IMR-90 (cell line): Measurements from ENCODE around the gene ACE2. TPM values are rescaled to one million over a fixed set of nuclear protein-coding genes. Genes with fewer than 3 reads are reported as not detected.

ENCODE experiments used
- ATAC-seq: fragments of 200-7000 bp; cut with Tn5 transposase; 2 replicates; pipeline ENCODE4 v1.9.1; 2020; ENCODE audit warnings: low read depth, mild to moderate bottlenecking, moderate library complexity
- BruUV-seq: library from RNA; stranded (reverse); fragments of 400-500 nt; replicated peaks from 2 replicates; lab custom pipeline; 2021; lab: Mats Ljungman, UMichigan
- CTCF ChIA-PET: fragments of 300-600 bp; formaldehyde crosslinking; extraction: SDS; loops from one replicate; lab custom pipeline; 2021; ENCODE audit warnings: antibody characterized with exemption; lab: Yijun Ruan, JAX
- POLR2A ChIA-PET: fragments of 300-600 bp; sonication (Branson Sonifier 250); formaldehyde crosslinking; loops from one replicate; lab custom pipeline; 2022; ENCODE audit warnings: antibody characterized with exemption; ENCODE audit not compliant: unreplicated experiment; lab: Charles Lee
- DNase-seq: peaks from one replicate; pipeline ENCODE4 v3.0.0; 2013
- H2AFZ ChIP-seq: replicated peaks from 2 replicates; pipeline ENCODE3; 2013; ENCODE audit warnings: low read length, mild to moderate bottlenecking; ENCODE audit not compliant: poor library complexity
- H2AK5ac ChIP-seq: 2 replicates; pipeline ENCODE4 v1.6.1; 2013; ENCODE audit warnings: low read depth, low read length, inconsistent platforms
- H2AK9ac ChIP-seq: replicated peaks from 2 replicates; pipeline ENCODE3; 2013; ENCODE audit warnings: mild to moderate bottlenecking, low read depth, low read length, moderate library complexity; ENCODE audit not compliant: poor library complexity
- H2BK120ac ChIP-seq: 2 replicates; pipeline ENCODE4 v1.6.1; 2013; ENCODE audit warnings: low read depth, low read length, inconsistent platforms
- H2BK15ac ChIP-seq: 3 replicates; pipeline ENCODE4 v1.6.1; 2013; ENCODE audit warnings: low read depth, low read length, inconsistent platforms
- H2BK20ac ChIP-seq: 2 replicates; pipeline ENCODE4 v1.6.1; 2013; ENCODE audit warnings: low read depth, mild to moderate bottlenecking, inconsistent platforms, low read length, moderate library complexity
- H2BK5ac ChIP-seq: 2 replicates; pipeline ENCODE4 v1.6.1; 2013; ENCODE audit warnings: mild to moderate bottlenecking, low read depth, low read length, inconsistent platforms; ENCODE audit not compliant: poor library complexity, severe bottlenecking
- H3K14ac ChIP-seq: replicated peaks from 2 replicates; pipeline ENCODE4 v1.6.1; 2013; ENCODE audit warnings: low read depth, low read length, inconsistent platforms
- H3K18ac ChIP-seq: 2 replicates; pipeline ENCODE4 v1.6.1; 2013; ENCODE audit warnings: low read depth, low read length, control low read depth
- H3K23ac ChIP-seq: 2 replicates; pipeline ENCODE4 v1.6.1; 2013; ENCODE audit warnings: low read depth, low read length, inconsistent platforms
- H3K27ac ChIP-seq: 2 replicates; pipeline ENCODE4 v1.5.1; 2013; ENCODE audit warnings: mild to moderate bottlenecking, control low read depth, low read length; ENCODE audit not compliant: insufficient read depth
- H3K27me3 ChIP-seq: 2 replicates; pipeline ENCODE4 v1.6.1; 2013; ENCODE audit warnings: low read length; ENCODE audit not compliant: control insufficient read depth, insufficient read depth
- H3K36me3 ChIP-seq: 2 replicates; pipeline ENCODE4 v1.6.1; 2013; ENCODE audit warnings: low read length, mixed read lengths; ENCODE audit not compliant: control insufficient read depth, insufficient read depth
- H3K4ac ChIP-seq: 2 replicates; pipeline ENCODE4 v1.6.1; 2013; ENCODE audit warnings: low read depth, low read length, inconsistent platforms
- H3K4me1 ChIP-seq: 2 replicates; pipeline ENCODE4 v1.6.1; 2013; ENCODE audit warnings: low read length, mixed read lengths; ENCODE audit not compliant: control insufficient read depth, insufficient read depth
- H3K4me2 ChIP-seq: 2 replicates; pipeline ENCODE4 v1.6.1; 2013; ENCODE audit warnings: low read depth, mild to moderate bottlenecking, control low read depth, low read length, moderate library complexity
- H3K4me3 ChIP-seq: 2 replicates; pipeline ENCODE4 v1.5.1; 2013; ENCODE audit warnings: low read depth, mild to moderate bottlenecking, control low read depth, low read length, moderate library complexity; ENCODE audit not compliant: insufficient read depth
- H3K56ac ChIP-seq: 2 replicates; pipeline ENCODE4 v1.6.1; 2013; ENCODE audit warnings: low read length, inconsistent platforms; ENCODE audit not compliant: insufficient read depth; ENCODE audit errors: extremely low read depth
- H3K79me1 ChIP-seq, 2 experiments: 2 replicates each; pipeline ENCODE4 v1.6.1; 2013; ENCODE audit warnings: low read length in 2 of 2, inconsistent platforms in 1 of 2, low read depth in 1 of 2
- H3K9ac ChIP-seq: 2 replicates; pipeline ENCODE4 v1.6.1; 2013; ENCODE audit warnings: low read depth, low read length, control low read depth
- H3K9me1 ChIP-seq: 2 replicates; pipeline ENCODE4 v1.6.1; 2013; ENCODE audit warnings: low read length, inconsistent platforms; ENCODE audit not compliant: insufficient read depth
- H3K9me3 ChIP-seq: 2 replicates; pipeline ENCODE4 v1.6.1; 2013; ENCODE audit warnings: low read length; ENCODE audit not compliant: control insufficient read depth, insufficient read depth
- H4K20me1 ChIP-seq: 2 replicates; pipeline ENCODE4 v1.6.1; 2013; ENCODE audit warnings: low read length, inconsistent platforms; ENCODE audit not compliant: insufficient read depth
- H4K5ac ChIP-seq: 2 replicates; pipeline ENCODE4 v1.6.1; 2013; ENCODE audit warnings: mild to moderate bottlenecking, low read depth, low read length, control low read depth
- H4K8ac ChIP-seq, 2 experiments: 2 replicates each; pipeline ENCODE4 v1.6.1; 2013; ENCODE audit warnings: low read depth in 2 of 2, low read length in 2 of 2, control low read depth in 1 of 2, inconsistent platforms in 1 of 2
- H4K91ac ChIP-seq: 2 replicates; pipeline ENCODE4 v1.6.1; 2013; ENCODE audit warnings: low read depth, low read length, inconsistent platforms; ENCODE audit not compliant: insufficient read depth
- CEBPB ChIP-seq: IDR thresholded peaks from 2 replicates; pipeline ENCODE4 v1.6.1; 2012; ENCODE audit warnings: low read depth, low read length, improper control_type of control experiment
- FOS ChIP-seq: fragments of 150-350 bp; IDR thresholded peaks from 2 replicates; pipeline ENCODE4 v1.6.1; 2016; ENCODE audit warnings: low read depth, low read length
- MAFK ChIP-seq: IDR thresholded peaks from 2 replicates; pipeline ENCODE4 v1.6.1; 2012; ENCODE audit warnings: low read depth, low read length, improper control_type of control experiment
- MXI1 ChIP-seq: IDR thresholded peaks from 2 replicates; pipeline ENCODE4 v1.6.1; 2012; ENCODE audit warnings: low read depth, mild to moderate bottlenecking, low read length, moderate library complexity, borderline replicate concordance
- WGBS, 2 experiments: methylation state at CpG; one replicate each; pipeline versions ENCODE4 v1.1.5 to v1.1.7; 2013; ENCODE audit warnings: missing lambda C conversion rate in 2 of 2; ENCODE audit not compliant: insufficient read length in 1 of 2; ENCODE audit errors: extremely low coverage in 2 of 2; 5-methylcytosine and 5-hydroxymethylcytosine counted together
- dilution Hi-C: fragments of 300-500 bp; cut with HindIII; formaldehyde crosslinking; loops from one replicate; pipeline ENCODE4 v1.14.3; 2018; ENCODE audit warnings: low sequenced_read_pairs; ENCODE audit not compliant: unreplicated experiment
- in situ Hi-C: fragments of 300-500 bp; cut with MboI; formaldehyde crosslinking; loops from 3 replicates; pipeline ENCODE4 v1.14.3; 2019; ENCODE audit warnings: low sequenced_read_pairs, inconsistent platforms, mixed read lengths
- intact Hi-C: fragments of 100-400 bp; cut with micrococcal nuclease; formaldehyde crosslinking; loops from 2 replicates; pipeline ENCODE4 v1.10.0; 2022
- polyA plus RNA-seq, 3 experiments: library from polyadenylated mRNA; depleted of rRNA; stranded (reverse); fragments of >200 nt; gene quantifications; 2 replicates each; pipeline ENCODE4 v1.2.3, GENCODE V29; 2012; ENCODE audit warnings: low replicate concordance in 1 of 3
- total RNA-seq: library from RNA; depleted of rRNA; stranded (reverse); fragments of >200 nt; gene quantifications from 2 replicates; pipeline ENCODE4 v1.2.3, GENCODE V29; 2012

Gene ACE2
- total and polyA plus RNA-seq, 2 of the 4 experiments (the other 2 are of a cell fraction) = not detected

GRCh38 chrX:15579778-15580747, 20.7 kb downstream of the ACE2 start:
- TF ChIP-seq CEBPB (no peak), MXI1 (no peak), FOS (no peak), MAFK (no peak)
- Histone ChIP-seq H3K79me1 (no peaks in the 10 kb centered on the region), H3K36me3 (no peaks in the 10 kb centered on the region), H2BK5ac (no peak overlapping the region), H3K23ac (no peak overlapping the region), H3K4me3 (no peak overlapping the region), H3K9me1 (no peaks in the 10 kb centered on the region), H3K56ac (no peak overlapping the region), H4K8ac (no peak overlapping the region), H2AK9ac (no peak overlapping the region), H3K18ac (no peak overlapping the region), H2AFZ (no peak overlapping the region), H2BK20ac (no peak overlapping the region), H3K9ac (no peak overlapping the region), H3K4me1 (no peaks in the 10 kb centered on the region), H3K9me3 (no peaks in the 10 kb centered on the region), H2AK5ac (no peak overlapping the region), H3K4me2 (no peak overlapping the region), H3K14ac (no peak overlapping the region), H4K20me1 (no peaks in the 10 kb centered on the region), H3K27ac (no peak overlapping the region), H2BK120ac (no peak overlapping the region), H3K27me3 (peaks cover 5% of the 10 kb centered on the region), H4K5ac (no peak overlapping the region), H4K91ac (no peak overlapping the region), H3K4ac (no peak overlapping the region), H2BK15ac (no peak overlapping the region)
- ATAC-seq (no peak), DNase-seq (peak; percentile 4)
- dilution Hi-C loops = no loop called here
- intact Hi-C loops = no loop called here
- POLR2A ChIA-PET = no interaction called here
- in situ Hi-C loops = no loop called here
- BruUV-seq = no TSS peak
- 23% methylated on average over 2 of the region's 5 CpGs; no CpG with 5 or more reads in 1 of the 2 experiments for whole genome bisulfite sequencing, 2 experiments
- CTCF ChIA-PET = no interaction called here
